Bone marrow (tissue), 2 donors: ENCODE measurements around the gene GPR18.
A peak's percentile ranks its signal among the peaks of the same experiment; 100 is the strongest.

Experiments used
- DNase-seq, 2 donors: peaks; one replicate each; lab custom pipeline; 2025; lab: John Stamatoyannopoulos, UW

The GPR18 gene, protein sequence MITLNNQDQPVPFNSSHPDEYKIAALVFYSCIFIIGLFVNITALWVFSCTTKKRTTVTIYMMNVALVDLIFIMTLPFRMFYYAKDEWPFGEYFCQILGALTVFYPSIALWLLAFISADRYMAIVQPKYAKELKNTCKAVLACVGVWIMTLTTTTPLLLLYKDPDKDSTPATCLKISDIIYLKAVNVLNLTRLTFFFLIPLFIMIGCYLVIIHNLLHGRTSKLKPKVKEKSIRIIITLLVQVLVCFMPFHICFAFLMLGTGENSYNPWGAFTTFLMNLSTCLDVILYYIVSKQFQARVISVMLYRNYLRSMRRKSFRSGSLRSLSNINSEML

DNA sequence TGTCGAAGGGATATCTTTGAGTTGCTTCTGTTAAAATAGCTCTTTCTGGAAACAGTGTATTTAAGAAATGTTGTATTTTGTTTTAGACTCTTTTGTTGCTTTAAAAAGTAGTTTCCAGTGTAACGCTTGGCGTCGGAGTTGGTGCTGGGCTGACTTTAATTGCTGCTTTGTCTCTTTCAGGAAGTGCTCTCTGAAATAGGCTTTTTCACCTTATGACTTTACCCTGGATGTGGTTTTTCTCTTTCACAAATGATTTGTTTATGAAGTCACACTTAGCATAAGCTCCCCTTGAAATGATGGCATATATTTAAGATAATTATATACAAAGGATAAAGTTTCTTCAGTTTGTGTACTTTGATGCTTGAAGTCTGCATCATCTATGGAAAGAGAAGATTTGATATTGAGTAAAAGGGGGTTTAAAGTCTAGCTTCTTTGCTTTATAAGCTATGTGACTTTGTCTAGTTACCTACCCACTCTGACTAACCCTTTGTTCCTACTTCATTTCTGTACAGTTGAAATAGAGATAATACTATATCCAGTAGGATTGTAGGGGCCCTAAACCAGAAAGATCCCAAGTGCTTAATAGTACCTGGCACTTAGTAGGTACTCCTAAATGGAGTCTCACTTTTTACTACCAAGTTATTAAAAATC, at the start of gene GPR18:
Gene GPR18 (minus strand): TSS at position 170 of the 651 bp plus-strand sequence. CDS start 2,507 bp downstream, outside the sequence.
- DNase-seq: peak in 1 of 2 donors; percentile 27

DNA sequence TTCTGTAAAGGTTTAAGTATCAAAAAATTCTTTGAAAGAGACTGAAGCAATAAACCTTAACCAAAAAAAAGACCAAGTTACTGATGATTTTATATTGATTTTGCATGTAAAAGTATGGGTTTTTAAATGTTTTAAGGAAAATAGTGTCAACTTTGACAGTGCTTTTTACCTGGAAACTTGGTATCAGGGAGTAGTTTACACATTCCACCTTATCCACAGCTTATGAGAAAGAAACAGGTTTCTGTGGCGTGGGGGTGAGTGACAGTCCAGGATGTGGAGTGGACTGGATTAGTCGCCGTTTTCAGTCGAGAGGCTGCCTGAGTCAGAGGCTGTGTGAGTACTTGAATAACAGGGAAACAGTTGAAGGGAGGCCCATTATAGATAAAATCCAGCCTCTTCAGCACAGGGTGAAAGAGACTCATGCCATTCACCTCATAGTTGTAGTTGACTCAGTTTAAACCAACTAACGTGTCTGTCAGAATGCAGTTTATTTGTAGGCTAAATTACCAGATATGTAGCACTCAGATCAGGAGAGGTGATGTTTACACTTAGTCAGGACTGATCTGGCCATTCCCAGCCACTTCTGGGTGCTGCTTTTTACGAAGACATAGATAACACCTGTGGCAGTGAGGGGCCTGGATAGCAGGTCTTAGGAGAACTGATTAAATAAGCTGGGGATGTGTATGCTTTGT, 49.6 kb upstream of the GPR18 start:
- DNase-seq: peak; percentile 18 to 92

DNA sequence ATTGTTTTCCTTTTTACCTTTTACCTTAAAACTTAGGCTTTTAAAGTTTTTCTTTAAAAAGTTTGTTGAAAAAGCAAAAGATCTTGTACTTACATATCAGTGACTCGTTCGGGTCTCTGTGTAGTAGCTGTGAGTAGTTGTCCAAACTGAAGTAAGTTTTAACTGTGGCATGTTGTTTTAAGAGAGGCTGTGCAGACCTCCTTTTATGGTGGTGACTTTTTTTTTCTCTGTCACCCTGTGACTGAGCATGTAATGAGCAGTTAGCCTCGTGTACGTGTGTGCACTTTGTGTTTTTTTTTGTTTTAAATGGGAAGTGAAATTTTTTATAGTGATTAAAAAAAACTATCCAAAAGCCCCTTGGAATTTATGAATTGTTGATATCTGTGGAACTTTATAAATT, 49.1 kb upstream of the GPR18 start, which contains the start of gene GPR183:
Gene GPR183 (minus strand): TSS at position 153 of the 400 bp plus-strand sequence. CDS start 11,254 bp downstream, outside the sequence.
- DNase-seq: peak in 1 of 2 donors; percentile 71

DNA sequence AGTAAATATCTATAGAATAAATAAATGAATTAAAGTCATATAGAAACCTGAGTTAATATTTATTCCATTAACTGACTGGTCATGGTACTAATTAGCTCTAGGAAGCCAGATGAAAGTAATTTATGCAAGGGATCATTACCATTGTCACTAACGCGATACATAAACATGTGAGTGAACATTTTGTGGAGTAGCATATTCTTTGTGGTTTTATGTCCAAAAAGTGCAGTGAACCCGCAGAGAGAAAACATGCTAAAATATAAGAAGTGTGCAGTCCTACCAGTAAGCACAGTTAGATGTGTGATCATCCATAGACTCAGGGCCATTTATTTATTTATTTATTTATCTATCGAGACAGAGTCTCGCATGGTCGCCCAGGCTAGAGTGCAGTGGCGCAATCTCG, 47.4 kb upstream of the GPR18 start:
- DNase-seq: no peak

DNA sequence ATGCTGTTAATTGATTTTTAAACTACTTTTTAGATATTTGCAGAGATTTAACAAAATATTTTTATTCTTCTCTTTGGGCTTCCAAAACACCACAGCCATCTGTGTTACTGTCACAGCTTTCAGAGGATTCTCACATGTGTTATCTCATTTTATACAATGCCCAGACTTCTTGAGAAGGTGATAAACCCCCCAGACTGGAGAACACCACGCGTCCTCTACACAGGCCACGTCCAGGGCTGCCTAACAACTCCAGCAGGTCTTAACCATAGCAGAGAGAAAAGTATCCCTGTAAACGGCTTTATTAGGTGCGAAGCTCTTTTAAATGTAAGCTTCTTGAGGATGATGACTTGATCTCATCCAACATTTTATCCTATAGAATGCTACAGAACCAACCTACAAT, 47.0 kb upstream of the GPR18 start:
- DNase-seq: no peak

DNA sequence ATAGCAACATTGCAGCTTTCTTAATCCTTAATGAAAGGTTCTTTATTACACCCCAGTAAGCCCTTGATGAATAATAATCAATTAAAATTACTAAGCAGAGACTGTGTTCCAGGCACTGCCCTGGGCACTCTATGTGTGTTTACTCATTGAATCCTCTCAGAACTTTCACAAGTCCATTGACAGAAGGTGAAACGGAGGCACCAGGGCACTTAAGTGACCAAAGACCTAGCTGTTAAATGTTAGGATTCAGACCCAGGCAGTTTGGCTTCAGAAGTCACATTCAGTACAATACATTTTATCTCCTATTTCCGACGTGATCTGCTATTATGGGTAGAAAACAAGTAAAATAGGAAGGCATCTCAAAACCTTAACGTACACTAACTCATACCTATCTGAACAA, 46.4 kb upstream of the GPR18 start:
- DNase-seq: no peak

DNA sequence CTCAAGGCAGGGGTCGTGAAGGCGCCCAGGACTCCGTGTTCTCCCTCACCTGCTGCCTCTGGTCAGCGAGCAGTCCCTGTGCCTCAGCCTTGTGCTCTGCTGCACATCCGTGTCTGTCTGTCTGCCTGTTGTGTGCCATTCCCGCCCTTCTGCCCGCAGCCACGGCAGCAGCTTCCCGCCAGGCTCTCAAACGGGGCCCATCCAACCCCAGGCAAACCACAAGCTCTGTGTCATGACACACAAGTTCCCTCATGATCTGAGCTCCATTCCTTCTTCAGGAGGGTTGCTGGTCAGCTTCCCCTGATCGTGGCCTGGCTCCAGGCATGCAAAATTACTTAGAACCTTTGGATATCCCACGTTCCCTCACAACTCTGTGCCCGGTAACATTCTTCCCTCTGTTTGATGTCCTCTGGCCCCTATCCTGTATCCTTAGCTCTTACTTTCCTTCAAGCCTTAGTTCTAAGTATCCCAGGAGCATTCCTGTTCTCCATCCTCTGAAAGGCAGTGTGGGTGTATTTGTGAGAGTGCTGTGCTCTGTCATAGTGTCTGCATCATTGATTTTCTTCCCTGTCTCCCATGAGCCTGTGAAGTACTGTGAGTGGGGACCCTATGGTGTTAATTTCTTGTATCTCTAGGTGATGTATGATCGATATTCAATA, 45.8 kb upstream of the GPR18 start:
- no peak for DNase-seq

DNA sequence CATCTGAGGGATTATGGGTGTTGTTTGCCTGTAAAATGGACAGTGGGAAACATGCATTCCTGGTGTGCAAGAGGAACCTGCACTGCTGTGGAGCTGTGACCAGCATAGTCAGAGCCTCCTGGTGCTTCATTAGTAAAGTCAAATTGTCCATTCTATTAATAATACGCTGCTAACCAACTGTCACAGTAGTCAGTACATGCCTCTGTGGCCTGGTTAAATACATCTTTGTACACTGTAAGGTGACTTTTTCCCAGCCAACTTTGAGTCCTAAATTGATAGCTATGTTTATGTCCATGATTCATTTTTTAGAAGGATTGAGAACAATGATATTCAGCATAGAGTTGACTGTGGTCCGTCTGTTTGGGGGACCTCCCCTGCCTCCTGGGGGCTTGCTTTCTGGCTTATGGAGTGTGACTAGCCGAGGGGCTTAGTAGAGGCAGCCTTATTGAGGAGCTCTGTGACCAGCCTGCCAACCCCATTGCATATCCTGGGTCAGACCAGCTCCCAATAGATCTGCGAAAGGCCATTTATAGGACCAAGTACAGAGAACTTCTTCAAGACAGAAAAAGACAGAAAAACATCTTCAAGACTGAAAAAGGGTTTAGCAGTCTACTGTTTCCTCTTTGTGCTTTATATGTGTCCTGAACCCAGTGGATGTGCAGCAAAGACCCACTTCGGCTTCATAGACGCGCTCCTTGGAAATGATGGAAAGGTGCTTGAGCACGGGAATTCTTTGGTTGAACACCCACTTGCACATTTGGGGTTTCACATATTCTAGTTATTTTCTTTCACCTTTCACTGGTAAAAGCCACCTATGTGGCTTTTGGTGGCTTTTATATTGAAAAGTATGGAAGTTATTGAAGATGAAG, 44.7 kb upstream of the GPR18 start:
- no peak for DNase-seq

DNA sequence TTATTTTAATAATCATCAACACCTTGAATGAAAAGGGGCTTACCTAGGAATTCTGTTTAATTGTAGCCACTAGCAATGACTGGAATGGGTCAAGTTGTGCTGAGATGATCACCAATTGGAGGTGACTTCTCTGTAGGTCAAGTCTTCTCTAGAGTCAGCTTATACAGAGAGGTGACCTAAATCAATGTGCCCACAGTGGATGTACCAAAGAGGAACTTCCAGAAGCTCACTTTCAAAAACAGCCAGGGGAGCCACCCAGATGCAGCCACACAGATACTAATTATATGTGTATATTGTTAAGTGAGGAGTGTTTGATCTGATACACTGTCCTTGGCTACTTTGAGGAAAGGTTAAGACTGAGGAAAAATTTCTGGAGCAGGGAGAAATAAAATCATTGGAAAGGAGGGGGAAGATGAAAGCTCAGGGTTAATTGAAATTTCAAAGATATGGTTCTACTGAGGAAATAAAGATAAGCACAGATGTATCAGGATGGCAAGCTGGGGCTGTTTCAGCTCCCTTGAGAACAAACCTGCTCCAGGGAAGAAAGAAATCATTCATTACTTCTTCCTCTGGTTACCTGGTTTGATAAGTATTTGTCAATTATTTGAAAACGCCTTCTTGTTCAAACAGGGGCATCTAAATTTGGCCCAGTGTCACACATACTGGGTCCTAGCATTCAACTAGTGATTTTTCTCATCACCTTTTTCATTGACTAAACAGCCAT, 43.9 kb upstream of the GPR18 start:
- DNase-seq: no peak

DNA sequence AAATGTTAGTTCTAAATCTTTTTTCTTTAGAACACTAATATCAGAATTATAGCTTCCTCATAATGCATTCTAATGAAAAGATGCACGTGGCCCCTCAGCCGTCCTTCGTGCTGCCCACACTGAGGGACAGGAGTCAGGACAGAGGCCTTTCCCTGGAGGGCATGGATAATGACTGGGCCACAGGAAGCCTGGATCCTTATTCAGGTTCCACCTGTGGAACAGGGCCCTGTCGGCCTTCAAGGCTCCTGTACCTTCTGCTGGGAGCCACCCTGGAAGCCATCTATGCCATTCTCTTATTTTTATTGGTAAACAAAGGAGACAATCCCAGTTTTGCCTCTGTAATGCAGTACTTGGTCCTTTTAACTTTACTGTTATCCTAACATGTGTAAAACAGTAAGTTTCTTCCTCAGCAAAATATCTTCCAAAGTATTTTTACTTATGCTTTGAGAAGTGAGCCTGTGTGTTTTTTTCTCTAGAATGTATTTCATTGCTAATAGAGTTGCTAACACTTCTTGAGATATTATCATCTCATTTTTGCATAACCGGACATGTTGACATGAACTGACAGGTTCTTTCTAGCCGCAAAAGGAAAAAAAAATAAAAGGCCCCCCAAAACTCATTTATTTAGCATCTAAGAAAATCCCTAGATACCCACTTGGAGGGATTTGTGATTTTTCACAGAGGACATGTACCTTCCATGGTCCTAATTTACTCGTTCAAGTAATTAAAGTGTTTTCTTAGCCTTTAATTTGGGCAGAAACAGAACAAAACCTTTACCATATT, 43.1 kb upstream of the GPR18 start:
- no peak for DNase-seq

DNA sequence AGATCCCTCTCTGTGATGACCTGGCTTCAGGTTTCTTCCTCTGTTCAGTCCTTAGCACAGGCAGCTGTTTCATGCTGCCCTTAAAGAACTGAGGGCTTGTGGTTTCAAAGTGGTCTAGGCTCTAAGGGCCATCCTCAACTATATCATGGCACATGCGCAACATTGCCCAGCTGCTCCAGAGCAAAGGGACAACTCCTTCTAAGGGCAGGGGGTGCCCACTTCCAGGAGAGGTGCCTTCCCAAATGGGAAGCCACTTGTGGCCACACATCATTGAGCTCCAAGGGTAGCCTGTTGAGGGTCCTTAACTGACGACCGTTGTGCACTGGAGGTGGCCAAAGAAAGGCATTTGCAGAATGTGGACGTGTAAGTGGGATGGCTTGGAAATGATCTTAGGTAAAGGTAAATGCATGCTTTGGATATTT, 41.8 kb upstream of the GPR18 start:
- no peak for DNase-seq

DNA sequence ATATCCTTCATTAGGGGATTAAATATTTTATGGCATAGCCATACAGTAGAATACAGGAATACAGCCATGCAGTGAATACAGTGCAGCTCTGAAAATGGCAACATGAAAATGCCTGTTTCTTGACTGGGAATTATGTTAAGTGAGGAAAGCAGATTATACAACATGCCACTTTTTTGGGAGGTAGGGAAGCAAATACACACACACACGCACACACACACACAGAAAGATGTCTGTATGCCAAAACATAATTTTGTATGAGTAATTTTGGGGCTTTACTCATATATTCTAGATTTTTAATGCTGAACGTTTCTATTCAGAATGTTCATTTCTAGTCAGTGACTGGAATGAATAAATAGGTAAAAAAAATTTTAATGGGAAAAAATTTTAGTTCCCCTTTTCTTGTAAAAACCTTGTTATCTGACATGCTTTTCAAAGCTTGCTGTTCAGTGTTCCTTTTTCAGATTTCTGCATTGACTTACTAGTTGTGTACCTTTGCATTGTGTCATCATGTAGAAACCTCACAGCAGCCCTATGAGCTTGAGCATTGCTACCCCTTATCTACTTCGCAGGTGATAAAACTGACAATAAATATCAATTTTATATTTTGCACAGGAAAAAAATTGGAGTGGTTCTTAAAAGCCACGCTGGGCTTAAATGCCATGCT, 41.2 kb upstream of the GPR18 start:
- no peak for DNase-seq

DNA sequence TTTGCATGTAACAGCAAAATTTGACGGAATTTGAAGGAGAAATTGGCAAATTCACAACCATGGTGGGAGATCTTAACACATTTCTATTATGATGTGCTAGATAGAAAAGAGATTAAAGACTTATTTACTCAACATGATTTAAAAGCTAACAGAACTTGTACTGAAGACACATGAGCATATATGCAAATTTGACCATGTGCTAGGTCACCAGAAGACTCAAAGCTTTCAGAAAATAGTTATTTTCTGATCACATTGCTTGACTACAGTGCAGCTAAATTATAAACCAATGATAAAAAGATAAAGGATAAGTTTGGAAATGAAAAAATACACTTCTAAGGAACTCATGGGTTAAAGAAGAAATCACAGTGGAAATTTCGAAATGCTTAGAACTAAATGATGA, 39.9 kb upstream of the GPR18 start:
- no peak for DNase-seq

DNA sequence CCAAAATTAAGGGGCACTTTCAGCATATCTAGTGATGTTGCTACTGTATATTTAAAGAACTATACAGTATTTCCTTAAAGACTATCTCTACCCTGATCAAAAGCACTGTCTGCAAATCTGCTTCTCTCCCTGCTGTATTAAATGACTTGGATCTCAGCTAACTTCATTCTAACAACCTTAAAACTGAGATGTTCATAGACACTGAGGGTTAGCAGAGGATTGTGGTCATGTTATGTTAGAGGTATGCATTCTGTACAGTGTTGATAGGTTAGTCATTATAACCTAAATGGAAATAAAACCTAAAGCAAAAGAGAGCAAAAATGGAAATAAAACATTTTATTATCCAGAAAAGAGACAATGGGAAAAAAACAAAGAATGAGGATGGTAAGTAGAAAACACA, 39.2 kb upstream of the GPR18 start:
- no peak for DNase-seq

DNA sequence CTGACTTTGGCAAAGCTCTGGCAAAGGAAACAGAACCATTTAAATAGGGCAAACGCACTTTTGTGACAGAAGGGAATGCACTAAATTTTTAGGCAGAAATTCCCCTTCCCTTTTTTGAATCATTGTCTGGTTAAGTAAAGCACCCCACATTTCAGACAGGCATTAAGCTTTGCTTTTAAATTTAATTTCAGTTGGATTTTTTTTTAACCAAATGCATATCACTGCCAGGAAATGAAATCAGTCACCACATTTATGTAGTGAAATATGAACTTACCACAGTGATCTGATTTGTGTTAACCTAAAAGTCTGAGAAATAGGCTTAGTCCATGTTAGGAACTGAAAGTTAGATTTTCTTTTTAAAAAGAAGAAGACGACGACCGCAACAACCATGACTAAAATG, 38.2 kb upstream of the GPR18 start:
- DNase-seq: no peak

DNA sequence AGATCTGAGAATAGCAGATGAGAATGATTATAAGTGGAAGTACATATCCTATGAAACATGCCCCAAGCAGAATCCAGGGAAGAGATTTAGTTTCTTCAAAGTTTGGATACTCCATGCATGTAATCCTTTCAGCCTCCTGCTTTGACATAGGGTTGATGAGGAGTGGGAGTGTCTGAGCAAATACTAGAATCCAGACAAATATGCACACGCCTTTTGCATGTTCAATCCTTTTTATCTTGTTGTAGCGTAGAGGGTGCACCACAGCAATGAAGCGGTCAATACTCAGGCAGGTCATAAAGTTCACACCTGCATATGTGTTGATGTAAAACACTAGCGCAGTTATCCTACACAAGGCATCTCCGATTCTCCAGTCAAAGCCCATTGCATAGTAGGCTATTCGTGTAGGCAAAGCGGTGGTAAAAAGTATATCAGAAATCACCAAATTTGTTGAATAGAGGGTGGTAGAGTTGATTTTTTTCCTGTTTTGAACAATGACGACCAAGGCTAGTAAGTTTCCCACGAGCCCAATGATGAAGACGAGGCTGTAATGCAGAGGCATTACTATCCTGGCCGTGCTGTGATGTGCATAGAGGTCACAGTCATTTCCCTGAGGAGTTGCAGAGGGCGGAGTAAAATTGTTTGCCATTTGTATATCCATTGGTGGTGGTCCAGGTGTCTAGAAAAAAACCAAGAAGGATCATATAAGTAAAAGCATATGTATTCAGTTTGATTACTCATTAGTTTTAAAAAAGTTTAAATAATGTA, 37.5 kb upstream of the GPR18 start:
- DNase-seq: no peak

DNA sequence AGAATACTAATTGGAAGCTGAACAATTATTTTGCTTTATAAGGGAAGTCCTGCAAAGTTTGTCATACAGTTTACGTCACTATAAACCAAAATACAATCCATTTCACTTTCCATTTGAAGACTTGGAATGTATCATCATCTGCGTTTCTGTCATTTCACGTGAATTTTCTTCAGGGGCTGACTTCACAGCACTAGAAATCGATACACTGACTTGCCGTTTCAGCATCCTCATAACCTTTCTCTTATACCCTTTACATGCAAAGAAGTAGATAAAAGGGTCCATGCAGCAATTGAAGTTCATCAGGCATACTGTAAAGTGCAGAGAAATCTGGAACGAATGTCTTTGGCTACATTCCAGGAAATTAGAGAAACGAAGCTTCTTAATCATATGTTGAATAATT, 36.8 kb upstream of the GPR18 start:
- DNase-seq: no peak

DNA sequence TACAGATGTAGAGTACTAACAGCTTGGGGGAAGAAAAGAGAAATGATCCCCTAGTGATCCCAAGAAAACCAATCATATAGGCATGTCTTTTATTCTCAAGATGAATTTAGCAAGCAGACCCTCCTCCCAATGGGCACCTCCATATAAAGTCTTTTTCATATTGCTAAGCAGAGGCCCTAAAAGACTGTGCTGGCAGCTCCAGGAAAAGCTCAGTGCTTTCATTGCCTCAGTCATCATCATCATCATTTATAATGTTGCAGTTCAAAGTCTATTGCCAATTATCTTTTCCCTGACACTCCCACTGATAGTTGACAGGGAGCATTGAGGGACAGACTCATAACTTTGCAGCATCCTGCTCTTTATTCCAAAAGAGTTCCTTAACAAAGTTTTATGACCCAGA, 36.0 kb upstream of the GPR18 start:
- no peak for DNase-seq

DNA sequence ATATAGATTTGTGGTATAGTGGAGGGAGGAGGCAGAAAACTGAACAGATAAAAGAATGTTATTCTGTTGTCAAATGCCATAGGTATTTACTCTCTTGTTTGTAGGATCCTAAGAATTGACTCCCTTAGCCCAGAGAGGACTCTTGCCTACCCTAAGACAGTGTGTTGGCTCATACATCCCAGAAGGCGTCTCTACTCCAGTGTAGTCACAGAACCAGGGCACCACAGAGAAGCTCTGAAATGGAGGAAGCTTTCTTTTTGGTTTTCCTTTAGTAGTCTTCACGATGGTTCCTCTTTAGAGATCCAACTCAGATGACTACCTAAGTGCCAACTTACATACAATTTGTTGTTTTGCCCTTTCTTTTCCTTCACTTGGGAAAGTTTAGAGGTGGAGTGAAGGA, 35.0 kb upstream of the GPR18 start:
- DNase-seq: peak in 1 of 2 donors; percentile 71
